Upper lobe of left lung (tissue), 4 donors: Measurements from ENCODE around the gene KRTAP5-8.

Source experiments
- EP300 ChIP-seq, 4 donors: sonication (generic); formaldehyde crosslinking; IDR thresholded peaks; one replicate each; pipeline ENCODE4 v1.5.1; 2017; ENCODE audit warnings: antibody characterized with exemption in 4 of 4, control low read depth in 2 of 4
- POLR2A ChIP-seq, 4 donors: fragments of 450-650 bp; IDR thresholded peaks; one replicate each; pipeline ENCODE4 v1.5.1; 2016 to 2017; ENCODE audit warnings: antibody characterized with exemption in 4 of 4, mild to moderate bottlenecking in 2 of 4
- POLR2AphosphoS5 ChIP-seq, 2 donors: sonication (generic); formaldehyde crosslinking; IDR thresholded peaks; one replicate each; pipeline ENCODE4 v1.5.1; 2017; ENCODE audit warnings: antibody characterized with exemption in 2 of 2
- TF ChIP-seq, protein P1 (sequence below), 6 experiments: fragments of 450-650 bp in 4 of 6; fragments of 200-600 bp in 2 of 6; sonication (generic) in 2 of 6; IDR thresholded peaks; one replicate each; pipeline ENCODE4 v1.5.1; 2016 to 2019; ENCODE audit warnings: antibody characterized with exemption in 6 of 6

GRCh38 chr11:71489311-71490043 lies 48.3 kb upstream of the KRTAP5-8 start:
- no peak for TF ChIP-seq POLR2A (IDR thresholded peaks at IDR 0.05)
- TF ChIP-seq, protein P1, sequence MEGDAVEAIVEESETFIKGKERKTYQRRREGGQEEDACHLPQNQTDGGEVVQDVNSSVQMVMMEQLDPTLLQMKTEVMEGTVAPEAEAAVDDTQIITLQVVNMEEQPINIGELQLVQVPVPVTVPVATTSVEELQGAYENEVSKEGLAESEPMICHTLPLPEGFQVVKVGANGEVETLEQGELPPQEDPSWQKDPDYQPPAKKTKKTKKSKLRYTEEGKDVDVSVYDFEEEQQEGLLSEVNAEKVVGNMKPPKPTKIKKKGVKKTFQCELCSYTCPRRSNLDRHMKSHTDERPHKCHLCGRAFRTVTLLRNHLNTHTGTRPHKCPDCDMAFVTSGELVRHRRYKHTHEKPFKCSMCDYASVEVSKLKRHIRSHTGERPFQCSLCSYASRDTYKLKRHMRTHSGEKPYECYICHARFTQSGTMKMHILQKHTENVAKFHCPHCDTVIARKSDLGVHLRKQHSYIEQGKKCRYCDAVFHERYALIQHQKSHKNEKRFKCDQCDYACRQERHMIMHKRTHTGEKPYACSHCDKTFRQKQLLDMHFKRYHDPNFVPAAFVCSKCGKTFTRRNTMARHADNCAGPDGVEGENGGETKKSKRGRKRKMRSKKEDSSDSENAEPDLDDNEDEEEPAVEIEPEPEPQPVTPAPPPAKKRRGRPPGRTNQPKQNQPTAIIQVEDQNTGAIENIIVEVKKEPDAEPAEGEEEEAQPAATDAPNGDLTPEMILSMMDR (IDR thresholded peaks at IDR 0.05) = no peak
- TF ChIP-seq POLR2AphosphoS5 (IDR thresholded peaks at IDR 0.05) = no peak
- TF ChIP-seq EP300 (IDR thresholded peaks at IDR 0.05) = no peak
